ENCODE measurements around the gene HOXA6. TPM values are rescaled to one million over a fixed set of nuclear protein-coding genes. Genes with fewer than 3 reads are reported as not detected.

Gene HOXA6
- polyA plus RNA-seq, 1 experiment = 1.2 TPM

DNA sequence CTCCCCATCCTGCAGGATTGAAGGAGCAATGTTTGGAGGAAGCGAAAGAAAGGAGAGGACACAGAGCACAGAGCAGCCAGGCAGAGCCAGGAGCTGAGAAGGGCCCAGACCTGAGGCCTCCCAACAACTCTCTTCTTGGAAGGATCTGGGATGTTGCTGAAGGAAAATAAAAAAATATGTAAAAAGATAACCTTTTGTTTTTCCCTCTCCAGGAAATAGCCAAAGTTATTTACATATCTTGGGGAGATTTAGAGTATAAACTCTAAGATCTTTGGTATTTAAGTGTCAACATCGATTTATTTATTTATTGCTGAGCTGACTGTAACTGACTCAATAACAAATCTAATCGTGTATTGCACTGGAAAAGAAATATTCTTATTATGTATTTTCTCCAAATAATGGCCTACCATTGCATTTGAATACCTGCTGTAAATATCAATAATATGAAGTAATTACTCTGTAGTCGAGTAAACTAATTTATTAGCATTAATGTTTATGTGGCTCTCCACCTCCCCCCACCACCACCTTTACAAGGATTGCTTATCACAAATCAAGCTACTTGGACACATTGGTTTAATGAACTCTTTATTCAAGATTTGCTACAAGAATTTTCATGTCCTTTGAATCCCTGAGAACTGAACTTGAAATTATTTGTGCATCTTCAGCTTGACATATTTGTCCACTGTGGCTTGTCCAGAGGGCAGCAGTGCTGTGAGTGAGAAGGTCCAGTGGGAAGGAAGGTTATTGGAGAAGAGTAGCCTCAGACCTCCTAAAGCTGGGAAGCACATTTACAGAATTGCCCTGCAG is 39.3 kb upstream of the HOXA6 start:
- POLR2A ChIA-PET = no interaction called here
- Histone ChIP-seq H3K27me3 (ENCODE audit: control insufficient read depth, insufficient read depth, low read length) (peaks cover 97% of the 10 kb centered on the region), H3K4me3 (ENCODE audit: low read depth, low read length) (no peak overlapping the region), H3K9me3 (ENCODE audit: control insufficient read depth, insufficient read depth, low read length) (peaks cover 27% of the 10 kb centered on the region; the same call in 1 of the 2 replicates), H3K27ac (ENCODE audit: low read depth, low read length) (no peak overlapping the region)
- no peak for DNase-seq (ENCODE audit: low read depth, low spot score)
- CTCF ChIA-PET = interaction anchor here (0.5 to 2.2 kb wide), 6 partner anchors 9 to 1294 kb away, joined by 3 to 11 read pairs (median 4); partner anchors contain the start of gene HOXA10
- TF ChIP-seq CTCF (IDR thresholded peaks at IDR 0.05; ENCODE audit: low read depth, low read length) = no peak

DNA sequence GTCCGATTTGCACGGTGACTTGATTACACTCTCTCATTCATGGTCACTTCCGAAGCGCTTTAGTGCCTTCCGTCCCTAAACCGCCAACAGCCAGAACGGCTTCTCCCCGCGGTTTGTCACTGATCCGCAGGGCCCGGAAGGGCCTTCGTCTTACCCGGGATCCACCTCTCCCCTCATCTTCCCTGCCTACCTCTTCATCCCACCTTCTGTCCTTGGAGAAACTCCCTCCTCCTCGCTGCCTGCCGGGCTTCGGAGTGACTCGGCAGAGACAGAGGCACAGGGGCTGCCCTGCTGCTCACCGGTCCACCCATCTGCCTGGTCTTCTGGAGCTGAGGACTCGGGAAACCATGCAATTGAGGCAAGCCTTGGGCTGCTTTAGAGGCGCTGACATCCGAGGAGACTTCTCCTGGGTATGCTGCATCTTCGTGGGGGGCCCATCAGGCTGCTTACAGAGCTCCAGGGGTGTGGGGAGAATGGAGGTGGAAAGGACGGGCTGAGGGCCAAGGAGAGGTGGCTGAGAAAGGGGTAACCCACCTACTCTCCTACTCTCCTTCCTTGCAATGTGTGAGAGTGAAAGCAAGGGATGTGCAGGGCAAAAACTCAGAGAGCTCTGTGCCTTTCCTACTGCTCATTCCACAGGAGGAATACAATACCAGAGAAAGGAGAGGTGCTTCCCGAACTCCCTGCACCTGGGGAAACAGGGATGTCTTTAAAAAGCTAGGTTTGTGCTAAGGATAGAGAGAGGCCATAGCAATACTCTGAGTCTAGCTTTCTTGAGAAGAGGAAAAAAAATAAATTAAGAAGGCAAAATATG is 38.5 kb upstream of the HOXA6 start:
- POLR2A ChIA-PET = no interaction called here
- DNase-seq (ENCODE audit: low read depth, low spot score) = no peak
- no peak overlapping the region for H3K4me3 ChIP-seq (ENCODE audit: low read depth, low read length)
- H3K27me3 ChIP-seq (ENCODE audit: control insufficient read depth, insufficient read depth, low read length) = peaks cover 95% of the 10 kb centered on the region
- peaks cover 23% of the 10 kb centered on the region; the same call in 1 of the 2 replicates for H3K9me3 ChIP-seq (ENCODE audit: control insufficient read depth, insufficient read depth, low read length)
- TF ChIP-seq CTCF (IDR thresholded peaks at IDR 0.05; ENCODE audit: low read depth, low read length) = no peak
- H3K27ac ChIP-seq (ENCODE audit: low read depth, low read length) = no peak overlapping the region
- CTCF ChIA-PET = interaction anchor here (1.1 to 2.2 kb wide), 6 partner anchors 10 to 1293 kb away, joined by 3 to 11 read pairs (median 4); no protein-coding TSS in a partner anchor

DNA sequence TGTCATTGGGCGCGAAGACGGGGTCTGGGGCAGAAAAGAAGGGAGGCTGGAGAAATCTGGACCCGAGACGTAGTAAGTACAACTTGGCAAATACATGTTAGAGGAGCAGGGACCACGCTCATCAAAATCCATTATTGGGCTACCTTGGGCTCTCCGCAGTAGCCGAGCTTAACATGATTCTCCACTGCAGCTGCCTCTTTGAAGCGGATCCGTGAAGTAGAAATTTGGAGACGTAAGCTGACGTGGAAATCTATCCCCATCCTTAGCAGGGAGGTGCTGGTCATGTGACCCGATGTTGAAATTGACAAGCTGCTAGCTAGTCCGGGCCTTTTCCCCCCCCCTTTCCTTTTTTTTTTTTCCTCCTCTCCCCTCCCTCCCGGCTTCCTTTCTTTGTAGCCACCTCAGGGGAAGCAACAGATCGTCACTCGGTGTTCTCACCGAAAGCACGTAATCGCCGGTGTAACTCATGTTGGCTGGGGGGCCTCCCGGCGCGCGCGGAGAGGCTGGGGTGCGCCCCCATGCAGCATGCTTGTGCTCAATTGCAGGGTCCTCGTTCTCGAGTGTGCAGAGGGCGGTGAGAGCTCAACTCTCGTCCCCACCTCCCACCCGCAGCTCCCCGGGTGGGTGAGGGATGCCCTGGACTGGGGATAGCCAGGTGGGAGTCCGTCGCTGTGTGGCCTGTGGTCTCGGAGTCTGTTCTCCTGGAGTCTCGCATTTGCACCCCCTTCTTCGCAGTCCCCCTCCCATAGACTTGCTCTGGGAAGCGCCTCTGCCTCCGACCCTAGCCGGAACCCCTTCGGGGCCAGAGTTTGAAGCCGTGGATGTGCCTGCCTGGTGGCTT is 37.7 kb upstream of the HOXA6 start, which contains the start of gene HOXA11:
Gene HOXA11 (minus strand): TSS at position 220 of the 841 bp plus-strand sequence. CDS start 88 bp downstream, at position 132.
- ChIA-PET CTCF (interaction anchor here (1.0 to 1.7 kb wide), 3 partner anchors 25 to 1293 kb away, joined by 3 to 5 read pairs (median 4); no protein-coding TSS in a partner anchor), POLR2A (no interaction called here)
- H3K4me3 ChIP-seq (ENCODE audit: low read depth, low read length) = peak within 1 kb of the TSS; percentile 36
- DNase-seq (ENCODE audit: low read depth, low spot score) = no peak
- TF ChIP-seq CTCF (IDR thresholded peaks at IDR 0.05; ENCODE audit: low read depth, low read length) = no peak
- H3K27me3 ChIP-seq (ENCODE audit: control insufficient read depth, insufficient read depth, low read length) = peaks cover 95% of the 10 kb centered on the region
- H3K9me3 ChIP-seq (ENCODE audit: control insufficient read depth, insufficient read depth, low read length) = peaks cover 23% of the 10 kb centered on the region; the same call in 1 of the 2 replicates
- no peak within 1 kb of the TSS for H3K27ac ChIP-seq (ENCODE audit: low read depth, low read length)

DNA sequence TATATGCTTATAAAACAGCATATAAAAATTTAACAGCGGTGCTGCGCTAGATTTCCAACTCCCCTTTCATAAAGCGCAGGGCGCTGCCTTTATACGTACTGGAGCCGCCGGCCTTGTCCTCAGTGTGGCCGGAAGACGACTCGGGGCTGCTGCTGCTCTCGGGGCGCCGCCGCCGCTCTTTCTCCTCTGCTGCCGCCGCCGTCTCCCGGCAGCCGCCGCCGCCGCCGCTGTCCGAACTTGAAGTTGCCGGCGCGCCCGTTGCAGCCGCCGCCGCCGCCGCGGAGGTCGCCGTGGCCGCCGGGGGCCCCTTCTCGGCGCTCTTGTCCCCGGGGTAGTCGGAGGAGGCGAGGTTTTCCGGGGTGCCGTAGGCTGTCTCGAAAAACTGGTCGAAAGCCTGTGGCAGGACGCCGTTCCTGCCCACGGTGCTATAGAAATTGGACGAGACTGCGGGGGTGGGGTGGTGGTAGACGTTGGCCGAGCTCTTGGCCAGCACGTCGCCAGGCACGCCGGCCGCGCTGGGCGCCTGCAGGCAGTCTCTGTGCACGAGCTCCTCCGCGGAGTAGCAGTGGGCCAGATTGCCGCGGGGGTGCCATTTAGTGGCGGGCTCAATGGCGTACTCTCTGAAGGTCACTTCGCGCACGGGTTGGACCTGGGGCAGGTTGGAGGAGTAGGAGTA is 36.9 kb upstream of the HOXA6 start:
- ChIA-PET CTCF (interaction anchor here (1.0 to 1.1 kb wide), 3 partner anchors 26 to 1292 kb away, joined by 3 to 4 read pairs (median 3); no protein-coding TSS in a partner anchor), POLR2A (interaction anchor here (0.6 kb wide), 1 partner anchor 9 kb away, joined by 4 read pairs; no protein-coding TSS in a partner anchor)
- Histone ChIP-seq H3K9me3 (ENCODE audit: control insufficient read depth, insufficient read depth, low read length) (peaks cover 23% of the 10 kb centered on the region; the same call in 1 of the 2 replicates), H3K4me3 (ENCODE audit: low read depth, low read length) (peak overlapping the region; percentile 36), H3K27me3 (ENCODE audit: control insufficient read depth, insufficient read depth, low read length) (peaks cover 96% of the 10 kb centered on the region), H3K27ac (ENCODE audit: low read depth, low read length) (no peak overlapping the region)
- DNase-seq (ENCODE audit: low read depth, low spot score) = no peak
- no peak for TF ChIP-seq CTCF (IDR thresholded peaks at IDR 0.05; ENCODE audit: low read depth, low read length)
